Ascending aorta (tissue), 2 donors: ENCODE data around the gene RANBP1. TPM values are rescaled to one million over a fixed set of nuclear protein-coding genes. Genes with fewer than 3 reads are reported as not detected.

Source experiments
- DNase-seq, 2 donors: peaks; one replicate each; pipeline ENCODE4 v3.0.0-alpha.2; 2019; ENCODE audit warnings: low spot score in 2 of 2
- H3K27ac ChIP-seq, 2 donors: fragments of 200-600 bp; sonication (generic); one replicate each; pipeline ENCODE4 v1.5.1; 2016 to 2017; ENCODE audit warnings: mild to moderate bottlenecking in 1 of 2
- H3K27me3 ChIP-seq: fragments of 200-600 bp; sonication (generic); one replicate; pipeline ENCODE4 v1.5.1; 2017
- H3K36me3 ChIP-seq, 2 donors: fragments of 200-600 bp; sonication (generic); one replicate each; pipeline ENCODE4 v1.5.1; 2016
- H3K4me1 ChIP-seq, 2 donors: fragments of 200-600 bp; sonication (generic); one replicate each; pipeline ENCODE4 v1.5.1; 2016 to 2017; ENCODE audit warnings: mild to moderate bottlenecking in 1 of 2
- H3K4me3 ChIP-seq, 2 donors: fragments of 200-600 bp; sonication (generic); one replicate each; pipeline ENCODE4 v1.5.1; 2016 to 2017; ENCODE audit warnings: mild to moderate bottlenecking in 1 of 2
- H3K9me3 ChIP-seq, 2 donors: fragments of 200-600 bp; sonication (generic); one replicate each; pipeline ENCODE4 v1.5.1; 2016
- intact Hi-C: fragments of 100-400 bp; cut with DNase I; formaldehyde crosslinking; loops from one replicate; pipeline ENCODE4 v1.15.1; 2023
- total RNA-seq: library from RNA; depleted of rRNA; stranded (reverse); fragments of >200 nt; gene quantifications from one replicate; pipeline ENCODE4 v1.1.0, GENCODE V29; 2016
- TF ChIP-seq, protein P1 (sequence below), 3 experiments: fragments of 200-600 bp in 2 of 3; fragments of 450-650 bp in 1 of 3; sonication (generic) in 2 of 3; IDR thresholded peaks; one replicate each; pipeline ENCODE4 v1.5.1; 2016 to 2019; ENCODE audit warnings: antibody characterized with exemption in 3 of 3, mild to moderate bottlenecking in 1 of 3, moderate library complexity in 1 of 3

RANBP1 gene
- total RNA-seq, 1 donor from 2014 or later = 302 TPM

DNA sequence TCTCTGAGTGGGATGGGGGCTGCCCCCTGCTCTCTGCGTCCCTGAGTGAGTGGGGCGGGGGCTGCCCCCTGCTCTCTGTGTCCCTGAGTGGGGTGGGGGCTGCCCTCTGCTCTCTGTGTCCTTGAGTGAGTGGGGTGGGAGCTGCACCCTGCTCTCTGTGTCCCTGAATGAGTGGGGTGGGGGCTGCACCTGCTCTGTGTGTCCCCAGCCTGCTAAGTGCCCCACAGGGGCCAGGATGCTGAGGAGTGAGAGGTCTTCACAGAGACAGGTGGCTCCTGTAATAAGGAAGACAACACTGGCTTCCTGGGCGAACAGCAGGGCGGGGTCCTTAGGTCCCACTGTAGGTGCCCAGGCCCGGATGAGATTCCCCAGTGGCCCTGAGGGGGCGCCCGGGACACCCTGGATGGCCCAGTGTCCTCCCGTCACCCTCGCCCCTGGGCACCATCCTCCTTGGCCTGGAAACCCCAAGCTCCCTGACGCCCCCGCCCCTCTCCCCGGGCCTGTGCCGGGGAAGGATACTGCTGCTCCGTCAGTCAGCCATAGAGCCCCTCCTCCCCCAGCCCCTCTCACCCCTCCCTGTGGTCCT is 38.8 kb downstream of the RANBP1 start:
- no peaks in the 10 kb centered on the region for H3K9me3 ChIP-seq
- DNase-seq = no peak
- peaks cover 4% of the 10 kb centered on the region for H3K27me3 ChIP-seq
- no peak overlapping the region for H3K27ac ChIP-seq
- no peak overlapping the region for H3K4me3 ChIP-seq
- intact Hi-C loops = no loop called here
- H3K36me3 ChIP-seq = no peaks in the 10 kb centered on the region
- H3K4me1 ChIP-seq = no peaks in the 10 kb centered on the region
- TF ChIP-seq, protein P1, sequence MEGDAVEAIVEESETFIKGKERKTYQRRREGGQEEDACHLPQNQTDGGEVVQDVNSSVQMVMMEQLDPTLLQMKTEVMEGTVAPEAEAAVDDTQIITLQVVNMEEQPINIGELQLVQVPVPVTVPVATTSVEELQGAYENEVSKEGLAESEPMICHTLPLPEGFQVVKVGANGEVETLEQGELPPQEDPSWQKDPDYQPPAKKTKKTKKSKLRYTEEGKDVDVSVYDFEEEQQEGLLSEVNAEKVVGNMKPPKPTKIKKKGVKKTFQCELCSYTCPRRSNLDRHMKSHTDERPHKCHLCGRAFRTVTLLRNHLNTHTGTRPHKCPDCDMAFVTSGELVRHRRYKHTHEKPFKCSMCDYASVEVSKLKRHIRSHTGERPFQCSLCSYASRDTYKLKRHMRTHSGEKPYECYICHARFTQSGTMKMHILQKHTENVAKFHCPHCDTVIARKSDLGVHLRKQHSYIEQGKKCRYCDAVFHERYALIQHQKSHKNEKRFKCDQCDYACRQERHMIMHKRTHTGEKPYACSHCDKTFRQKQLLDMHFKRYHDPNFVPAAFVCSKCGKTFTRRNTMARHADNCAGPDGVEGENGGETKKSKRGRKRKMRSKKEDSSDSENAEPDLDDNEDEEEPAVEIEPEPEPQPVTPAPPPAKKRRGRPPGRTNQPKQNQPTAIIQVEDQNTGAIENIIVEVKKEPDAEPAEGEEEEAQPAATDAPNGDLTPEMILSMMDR (IDR thresholded peaks at IDR 0.05) = no peak

DNA sequence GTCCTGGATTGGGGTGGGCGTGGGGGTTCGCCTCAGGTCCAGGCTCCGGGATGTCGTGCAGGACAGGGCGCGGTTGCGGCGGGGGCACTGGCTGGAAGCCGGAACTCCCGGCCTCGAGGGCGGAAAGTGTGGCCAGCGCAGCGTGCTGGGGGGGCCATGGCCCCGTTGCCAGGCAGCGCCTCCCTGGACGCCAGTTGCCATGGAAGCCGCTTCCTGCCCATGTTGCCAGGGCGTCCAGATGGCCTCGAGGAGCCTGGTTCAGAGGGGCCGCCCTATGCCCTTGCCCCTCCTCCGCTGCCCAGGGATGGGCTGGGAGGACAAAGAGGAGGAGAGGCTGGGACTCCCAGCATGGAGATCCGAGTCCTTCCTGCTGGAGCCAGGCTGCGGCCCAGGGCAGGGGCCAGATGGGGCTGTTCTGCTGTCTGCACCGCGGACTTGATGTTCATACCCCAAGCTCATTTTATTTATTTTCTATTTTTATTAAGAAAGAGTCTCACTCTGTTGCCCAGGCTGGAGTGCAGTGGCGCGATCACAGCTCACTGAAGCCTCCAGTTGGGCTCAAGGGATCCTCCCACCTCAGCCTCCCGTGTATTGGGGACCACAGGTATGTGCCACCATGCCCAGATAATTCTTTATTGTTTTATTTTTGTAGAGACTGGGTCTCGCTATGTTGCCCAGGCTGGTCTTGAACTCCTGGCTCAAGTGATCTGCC is 39.6 kb downstream of the RANBP1 start:
- Histone ChIP-seq H3K4me3 (no peak overlapping the region), H3K27ac (no peak overlapping the region), H3K36me3 (no peaks in the 10 kb centered on the region), H3K27me3 (peaks cover 4% of the 10 kb centered on the region), H3K4me1 (no peaks in the 10 kb centered on the region), H3K9me3 (no peaks in the 10 kb centered on the region)
- intact Hi-C loops = no loop called here
- TF ChIP-seq, protein P1 (IDR thresholded peaks at IDR 0.05) = no peak
- DNase-seq = no peak

DNA sequence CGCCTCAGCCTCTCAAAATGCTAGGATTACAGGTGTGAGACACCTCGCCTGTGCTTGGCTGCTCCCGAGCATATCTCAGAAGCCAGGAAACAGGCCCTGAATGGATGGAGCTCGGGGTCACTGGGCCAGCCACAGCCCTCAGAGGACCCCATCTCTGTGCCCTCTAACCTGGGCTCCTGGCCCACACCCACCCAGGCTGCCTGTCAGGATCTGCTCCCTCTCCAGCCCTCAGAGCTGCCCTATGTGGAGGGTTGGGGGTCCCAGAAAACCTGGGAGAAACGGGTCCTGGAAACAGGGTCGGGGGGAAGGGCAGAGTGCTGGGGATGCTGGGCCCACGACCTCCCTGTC is 40.1 kb downstream of the RANBP1 start:
- intact Hi-C loops = no loop called here
- no peak overlapping the region for H3K27ac ChIP-seq
- H3K36me3 ChIP-seq = no peaks in the 10 kb centered on the region
- H3K27me3 ChIP-seq = peaks cover 4% of the 10 kb centered on the region
- TF ChIP-seq, protein P1 (IDR thresholded peaks at IDR 0.05) = no peak
- no peak for DNase-seq
- H3K4me3 ChIP-seq = no peak overlapping the region
- no peaks in the 10 kb centered on the region for H3K9me3 ChIP-seq
- no peaks in the 10 kb centered on the region for H3K4me1 ChIP-seq

DNA sequence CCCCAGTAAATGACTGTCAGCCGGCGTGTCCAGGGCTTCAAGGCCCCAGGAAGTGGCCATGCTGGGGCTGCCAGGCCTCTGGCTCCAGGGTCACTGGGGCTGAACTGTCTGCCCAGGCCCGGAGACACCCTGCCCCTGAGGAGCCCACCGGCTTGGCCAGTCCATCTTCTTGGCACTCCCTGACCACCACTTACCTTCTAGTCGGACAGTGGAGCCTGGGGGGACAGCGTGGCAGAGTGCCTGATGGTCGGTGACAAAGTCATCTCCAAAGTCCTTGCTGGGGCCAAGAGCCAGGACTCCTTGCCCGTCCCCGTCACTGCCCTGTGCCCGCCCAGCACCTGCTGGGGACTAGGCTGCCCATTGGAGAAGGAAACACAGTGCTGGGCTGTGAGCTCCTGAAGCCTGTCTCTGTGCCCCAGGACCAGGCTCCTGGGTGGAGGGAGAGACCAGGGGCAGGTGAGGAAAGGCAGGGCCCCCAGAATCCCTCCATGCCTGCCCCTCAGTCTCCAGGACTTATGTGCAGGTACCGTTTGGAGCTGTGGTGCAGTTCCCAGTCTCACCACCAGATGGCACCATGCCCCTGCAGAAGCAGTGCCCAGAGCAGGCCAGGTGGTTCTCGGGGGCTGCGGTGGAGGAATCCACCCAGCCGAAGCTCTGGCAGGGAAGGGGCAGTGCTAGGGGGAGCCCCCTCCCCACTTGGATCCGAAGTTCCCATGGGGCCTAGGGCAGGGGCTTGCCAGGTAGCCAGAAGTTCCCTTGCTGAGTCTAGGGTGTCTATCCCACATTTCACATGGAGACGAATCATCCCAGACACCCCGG is 40.9 kb downstream of the RANBP1 start:
- Histone ChIP-seq H3K9me3 (no peaks in the 10 kb centered on the region), H3K27ac (no peak overlapping the region), H3K36me3 (no peaks in the 10 kb centered on the region), H3K27me3 (peaks cover 4% of the 10 kb centered on the region), H3K4me3 (no peak overlapping the region), H3K4me1 (no peaks in the 10 kb centered on the region)
- TF ChIP-seq, protein P1 (IDR thresholded peaks at IDR 0.05) = peak; percentile 98 to 100 (median 99)
- DNase-seq = peak; percentile 37 to 87
- intact Hi-C loops = loop anchor here (1.0 kb wide), 2 partner anchors 111 to 128 kb away; partner anchors contain the start of gene RTN4R

DNA sequence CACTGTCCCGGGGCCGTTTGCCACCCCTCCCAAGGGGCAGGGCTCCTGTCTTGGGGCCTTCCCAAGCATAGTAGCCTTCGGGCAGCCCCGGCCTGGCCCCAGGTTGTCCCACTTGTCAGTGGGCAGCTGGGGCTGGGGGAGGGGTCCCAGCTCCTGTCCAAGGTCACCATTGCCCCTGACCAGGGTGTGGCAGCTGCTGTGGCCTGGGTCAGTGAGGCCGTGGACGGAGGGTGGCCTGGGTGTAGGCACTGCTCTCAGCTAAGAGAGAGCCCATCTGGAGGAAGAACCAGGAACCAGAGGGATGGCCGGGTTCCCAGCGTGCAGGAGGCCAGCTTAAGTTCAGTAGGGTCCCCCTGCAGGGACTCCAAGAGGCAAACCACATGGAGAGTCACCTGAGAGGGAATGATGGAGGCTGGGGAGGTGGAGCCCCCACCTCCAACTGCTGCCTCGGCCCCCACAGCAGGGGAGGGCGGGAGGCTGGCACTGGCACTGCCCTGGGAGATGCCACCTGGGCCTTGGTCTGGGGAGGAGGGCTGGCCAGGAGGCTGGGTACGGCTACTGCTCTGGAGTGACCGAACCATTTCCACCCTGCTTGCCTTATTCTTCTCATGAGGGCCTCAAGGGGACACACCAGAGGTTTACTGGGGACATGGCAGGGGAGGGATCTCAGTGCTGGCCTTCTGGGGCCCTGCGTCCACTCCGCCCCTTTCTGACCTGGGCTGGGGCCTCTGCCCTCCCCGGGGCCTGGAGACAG is 41.7 kb downstream of the RANBP1 start:
- no peak overlapping the region for H3K4me3 ChIP-seq
- H3K36me3 ChIP-seq = no peaks in the 10 kb centered on the region
- intact Hi-C loops = loop anchor here (1.0 kb wide), 2 partner anchors 111 to 128 kb away; partner anchors contain the start of gene RTN4R
- no peak for DNase-seq
- H3K9me3 ChIP-seq = no peaks in the 10 kb centered on the region
- H3K27me3 ChIP-seq = peaks cover 4% of the 10 kb centered on the region
- no peaks in the 10 kb centered on the region for H3K4me1 ChIP-seq
- no peak overlapping the region for H3K27ac ChIP-seq
- TF ChIP-seq, protein P1 (IDR thresholded peaks at IDR 0.05) = no peak
